Hepatocyte (in vitro differentiated cells): ENCODE measurements around the gene ACOXL. TPM values are rescaled to one million over a fixed set of nuclear protein-coding genes. Genes with fewer than 3 reads are reported as not detected.

Experiments
- DNase-seq: peaks from one replicate; pipeline ENCODE4 v3.0.0-alpha.2; 2016; ENCODE audit warnings: low spot score
- H2AFZ ChIP-seq: fragments of 200-600 bp; sonication (generic); 2 replicates; pipeline ENCODE4 v1.6.0; 2016; ENCODE audit warnings: antibody characterized with exemption, mild to moderate bottlenecking
- H3K27ac ChIP-seq: fragments of 200-600 bp; sonication (generic); 2 replicates; pipeline ENCODE4 v1.5.1; 2016; ENCODE audit warnings: mild to moderate bottlenecking
- H3K27me3 ChIP-seq: fragments of 200-600 bp; sonication (generic); 2 replicates; pipeline ENCODE4 v1.6.1; 2016
- H3K36me3 ChIP-seq: fragments of 200-600 bp; sonication (generic); replicated peaks from 2 replicates; pipeline ENCODE4 v1.5.1; 2016; ENCODE audit warnings: low read depth; ENCODE audit not compliant: insufficient read depth
- H3K4me1 ChIP-seq: fragments of 200-600 bp; sonication (generic); 2 replicates; pipeline ENCODE4 v1.5.1; 2016; ENCODE audit warnings: mild to moderate bottlenecking, moderate library complexity; ENCODE audit not compliant: insufficient read depth
- H3K4me2 ChIP-seq: fragments of 200-600 bp; sonication (generic); 2 replicates; pipeline ENCODE4 v1.6.0; 2016
- H3K4me3 ChIP-seq: fragments of 200-600 bp; sonication (generic); 2 replicates; pipeline ENCODE4 v1.5.1; 2016; ENCODE audit warnings: mild to moderate bottlenecking
- H3K79me2 ChIP-seq: fragments of 200-600 bp; sonication (generic); 2 replicates; pipeline ENCODE4 v1.6.0; 2017; ENCODE audit warnings: mild to moderate bottlenecking
- H3K9me2 ChIP-seq: fragments of 200-600 bp; sonication (generic); replicated peaks from 2 replicates; pipeline ENCODE4 v1.6.0; 2017; ENCODE audit warnings: mild to moderate bottlenecking; ENCODE audit not compliant: insufficient read depth
- H3K9me3 ChIP-seq: fragments of 200-600 bp; sonication (generic); 2 replicates; pipeline ENCODE4 v1.5.1; 2016; ENCODE audit warnings: low read depth, mild to moderate bottlenecking
- H4K20me1 ChIP-seq: fragments of 200-600 bp; sonication (generic); 2 replicates; pipeline ENCODE4 v1.6.0; 2016; ENCODE audit warnings: mild to moderate bottlenecking; ENCODE audit not compliant: insufficient read depth, poor library complexity, severe bottlenecking
- CTCF ChIP-seq: fragments of 200-600 bp; sonication (generic); IDR thresholded peaks from 2 replicates; pipeline ENCODE4 v1.5.1; 2016; ENCODE audit warnings: antibody characterized with exemption, mild to moderate bottlenecking; ENCODE audit not compliant: poor library complexity
- EZH2 ChIP-seq: fragments of 200-600 bp; sonication (generic); IDR thresholded peaks from 2 replicates; pipeline ENCODE4 v1.6.1; 2016; ENCODE audit warnings: antibody characterized with exemption, mild to moderate bottlenecking, borderline replicate concordance
- EZH2phosphoT487 ChIP-seq: fragments of 200-600 bp; sonication (generic); IDR thresholded peaks from one replicate; pipeline ENCODE4 v1.6.1; 2018; ENCODE audit warnings: antibody characterized with exemption, mild to moderate bottlenecking, low read depth, moderate library complexity; ENCODE audit not compliant: unreplicated experiment, severe bottlenecking
- WGBS: methylation state at CpG from one replicate; pipeline ENCODE4 v1.1.6; 2016; ENCODE audit warnings: low lambda C conversion rate; ENCODE audit errors: missing lambda C conversion rate; 5-methylcytosine and 5-hydroxymethylcytosine counted together
- polyA plus RNA-seq: library from polyadenylated mRNA; unstranded; fragments of >200 nt; fragmentation: Nextera tagmentation; extraction: Ambion mirVana; gene quantifications from 2 replicates; pipeline ENCODE4 v1.2.1, GENCODE V29; 2016
- total RNA-seq: library from RNA; depleted of rRNA; stranded (reverse); fragments of >200 nt; gene quantifications from 2 replicates; pipeline ENCODE4 v1.2.3, GENCODE V29; 2014

The ACOXL gene
- total and polyA plus RNA-seq, 2 experiments from 2014 or later = 0.23 to 1.1 TPM

- no peak for DNase-seq
- H3K9me3 ChIP-seq = no peaks in the 10 kb centered on the region
- H3K27me3 ChIP-seq = no peaks in the 10 kb centered on the region
- TF ChIP-seq EZH2 (no peak), EZH2phosphoT487 (no peak), CTCF (no peak)
- no peak overlapping the region for H3K4me3 ChIP-seq
- no peaks in the 10 kb centered on the region for H3K4me1 ChIP-seq
- H2AFZ ChIP-seq = no peak overlapping the region
- no peaks in the 10 kb centered on the region for H3K9me2 ChIP-seq
- H4K20me1 ChIP-seq = no peaks in the 10 kb centered on the region
- H3K36me3 ChIP-seq = no peaks in the 10 kb centered on the region
- no peak overlapping the region for H3K27ac ChIP-seq
- no peak overlapping the region for H3K4me2 ChIP-seq
- H3K79me2 ChIP-seq = no peaks in the 10 kb centered on the region
- 84% methylated on average over 8 of the region's 8 CpGs for WGBS
Observed at GRCh38 chr2:110843959-110844510, 111.7 kb downstream of the ACOXL start.

GRCh38 chr2:110847651-110848050 lies 115.3 kb downstream of the ACOXL start:
- H3K79me2 ChIP-seq = no peaks in the 10 kb centered on the region
- H3K27me3 ChIP-seq = no peaks in the 10 kb centered on the region
- H3K4me2 ChIP-seq = no peak overlapping the region
- no peaks in the 10 kb centered on the region for H3K9me2 ChIP-seq
- TF ChIP-seq CTCF (no peak), EZH2 (no peak), EZH2phosphoT487 (no peak)
- H3K9me3 ChIP-seq = no peaks in the 10 kb centered on the region
- WGBS = 88% methylated on average over 9 of the region's 9 CpGs
- no peaks in the 10 kb centered on the region for H3K36me3 ChIP-seq
- H4K20me1 ChIP-seq = no peaks in the 10 kb centered on the region
- H2AFZ ChIP-seq = no peak overlapping the region
- no peaks in the 10 kb centered on the region for H3K4me1 ChIP-seq
- DNase-seq = no peak
- H3K4me3 ChIP-seq = no peak overlapping the region
- H3K27ac ChIP-seq = no peak overlapping the region

GRCh38 chr2:110848071-110848470 lies 115.7 kb downstream of the ACOXL start:
- DNase-seq = no peak
- H3K9me3 ChIP-seq = no peaks in the 10 kb centered on the region
- H3K4me1 ChIP-seq = no peaks in the 10 kb centered on the region
- no peaks in the 10 kb centered on the region for H4K20me1 ChIP-seq
- no peaks in the 10 kb centered on the region for H3K79me2 ChIP-seq
- no peak overlapping the region for H3K27ac ChIP-seq
- H3K36me3 ChIP-seq = no peaks in the 10 kb centered on the region
- WGBS = 85% methylated on average over 2 of the region's 2 CpGs
- no peak overlapping the region for H3K4me3 ChIP-seq
- H3K27me3 ChIP-seq = no peaks in the 10 kb centered on the region
- no peak for TF ChIP-seq CTCF
- TF ChIP-seq EZH2phosphoT487 = no peak
- TF ChIP-seq EZH2 = no peak
- H3K9me2 ChIP-seq = no peaks in the 10 kb centered on the region
- no peak overlapping the region for H3K4me2 ChIP-seq
- H2AFZ ChIP-seq = no peak overlapping the region

- 79% methylated on average over 13 of the region's 13 CpGs for WGBS
- Histone ChIP-seq H3K36me3 (no peaks in the 10 kb centered on the region), H3K27me3 (no peaks in the 10 kb centered on the region), H3K27ac (no peak overlapping the region), H3K4me2 (no peak overlapping the region), H3K9me3 (no peaks in the 10 kb centered on the region), H3K4me1 (no peaks in the 10 kb centered on the region), H2AFZ (no peak overlapping the region), H3K4me3 (no peak overlapping the region), H3K79me2 (no peaks in the 10 kb centered on the region), H3K9me2 (no peaks in the 10 kb centered on the region), H4K20me1 (no peaks in the 10 kb centered on the region)
- no peak for DNase-seq
- no peak for TF ChIP-seq CTCF
- TF ChIP-seq EZH2 = no peak
- no peak for TF ChIP-seq EZH2phosphoT487
Observed at GRCh38 chr2:110848519-110849030, 116.2 kb downstream of the ACOXL start.
